GM21576 (cell line): ENCODE data around the gene PSMD10.

Source experiments
- ATAC-seq: cut with Tn5 transposase; IDR thresholded peaks from one replicate; pipeline ENCODE4 v1.9.1; 2021; ENCODE audit warnings: mild to moderate bottlenecking, moderate library complexity; ENCODE audit not compliant: unreplicated experiment

Gene PSMD10

DNA sequence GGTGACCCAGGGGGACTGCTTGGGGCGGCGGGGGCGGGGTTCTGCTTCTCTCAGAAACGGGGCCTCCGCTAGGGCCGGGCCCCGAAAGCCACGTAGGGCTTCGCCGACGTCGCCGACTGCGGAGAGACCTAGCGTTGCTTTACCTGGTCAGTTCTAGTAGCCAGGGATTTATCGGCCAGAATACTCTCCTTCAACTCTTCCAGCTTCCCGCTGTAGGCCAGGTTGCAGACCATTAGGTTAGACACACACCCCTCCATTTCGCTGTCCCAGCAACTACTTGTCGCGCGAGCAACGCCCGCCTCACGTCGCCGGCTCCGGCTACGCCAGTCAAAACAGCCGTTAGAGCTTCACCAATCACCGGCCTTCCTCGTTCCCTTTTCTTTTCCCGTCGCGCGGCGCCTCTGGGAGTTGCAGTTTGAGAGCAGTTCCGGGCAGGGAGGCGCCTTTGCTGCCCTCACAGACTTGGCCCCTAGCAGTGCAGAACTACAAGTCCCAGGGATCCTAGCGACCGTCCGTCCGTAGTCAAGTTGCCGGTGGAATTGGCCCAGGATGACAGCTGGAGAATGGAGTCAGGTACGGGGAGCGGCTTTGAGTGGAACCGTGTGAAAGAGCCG lies at the start of gene PSMD10, which contains the start of gene ATG4A:
Gene PSMD10, minus strand, starts transcription at position 279 of the 614 bp plus-strand sequence. Its CDS starts 22 bp downstream, at position 257.
Gene ATG4A, plus strand, starts transcription at position 515 of the 614 bp plus-strand sequence. Its CDS starts 49 bp downstream, at position 564.
- peak; percentile 97 for ATAC-seq

DNA sequence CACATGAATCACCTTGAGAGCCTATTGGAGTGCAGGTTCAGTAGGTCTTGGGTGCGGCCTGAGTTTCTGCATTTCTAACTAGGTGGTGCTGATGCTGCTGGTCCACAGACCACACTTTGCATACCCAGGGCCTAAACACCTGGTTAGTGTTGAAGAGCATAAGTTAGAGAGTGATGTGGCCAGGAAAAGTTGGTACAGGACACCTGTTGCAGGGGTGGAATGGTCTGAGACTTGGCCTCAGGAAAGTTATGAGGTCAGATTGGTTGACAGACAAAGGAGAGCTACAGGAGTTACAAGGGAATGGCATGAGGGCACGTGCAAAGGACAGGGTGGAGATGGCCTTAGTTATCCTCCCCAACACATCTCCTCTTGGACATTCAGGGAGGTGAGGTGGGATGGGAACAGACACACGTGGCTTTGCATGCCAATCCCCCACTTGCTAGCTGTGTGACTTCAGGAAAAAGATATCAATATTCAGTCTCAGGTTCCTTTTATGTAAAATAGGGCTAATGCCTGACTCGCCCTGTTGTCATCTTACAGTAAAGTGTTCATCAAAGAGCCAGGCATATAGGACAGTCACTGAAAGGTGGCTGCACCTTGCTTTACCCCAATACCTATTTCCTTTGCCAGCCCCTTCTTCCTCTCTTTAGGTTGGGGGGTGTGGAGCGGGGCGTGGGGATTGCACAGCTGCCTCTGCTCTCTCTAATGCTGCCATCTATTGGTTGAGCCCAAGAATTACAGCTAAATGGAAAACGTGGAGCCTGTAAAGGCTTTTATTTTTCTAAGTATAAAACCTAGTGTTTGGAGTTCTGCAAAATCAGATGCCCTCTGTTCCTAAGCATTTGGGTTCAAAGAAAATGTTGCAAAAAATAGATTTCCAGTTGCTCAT lies 47.7 kb upstream of the PSMD10 start:
- no peak for ATAC-seq

- no peak for ATAC-seq
Observed at GRCh38 chrX:108134724-108135123, 43.4 kb upstream of the PSMD10 start.

DNA sequence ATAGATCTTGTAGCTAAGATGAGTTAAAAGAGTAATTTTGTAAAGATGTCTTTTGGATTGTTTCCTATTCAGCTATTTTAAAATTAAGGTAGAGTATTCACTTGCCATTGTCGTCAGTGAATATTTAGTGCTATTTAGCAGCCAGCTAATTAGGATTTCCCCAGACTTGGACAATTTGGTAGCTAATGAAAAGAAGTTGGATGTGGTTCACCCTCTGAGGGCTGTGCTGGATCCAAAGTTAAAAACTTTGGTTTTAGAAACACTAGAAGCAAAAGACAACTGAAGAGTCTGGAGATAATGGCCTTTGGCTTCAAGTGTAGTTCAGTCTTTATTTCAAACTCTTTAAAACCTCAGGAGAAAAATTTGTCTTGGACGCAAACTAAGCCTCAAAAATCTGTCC lies 41.5 kb upstream of the PSMD10 start:
- ATAC-seq = no peak

DNA sequence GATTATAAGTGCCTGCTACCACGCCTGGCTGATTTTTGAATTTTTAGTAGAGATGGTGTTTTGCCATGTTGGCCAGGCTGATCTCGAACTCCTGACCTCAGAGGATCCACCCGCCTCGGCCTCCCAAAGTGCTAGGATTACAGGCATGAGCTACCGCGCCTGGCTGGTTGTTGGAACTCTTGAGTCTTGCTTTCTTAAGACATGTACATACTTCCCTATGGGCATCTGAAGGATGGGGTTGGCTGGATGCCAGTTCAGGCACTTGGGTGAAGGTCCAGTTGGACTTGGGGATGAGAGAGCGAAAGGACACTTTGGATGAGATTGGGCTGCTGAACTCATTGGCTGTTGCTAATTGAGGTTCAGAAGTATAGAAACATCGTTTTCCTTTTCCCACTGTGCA lies 40.7 kb upstream of the PSMD10 start:
- no peak for ATAC-seq

DNA sequence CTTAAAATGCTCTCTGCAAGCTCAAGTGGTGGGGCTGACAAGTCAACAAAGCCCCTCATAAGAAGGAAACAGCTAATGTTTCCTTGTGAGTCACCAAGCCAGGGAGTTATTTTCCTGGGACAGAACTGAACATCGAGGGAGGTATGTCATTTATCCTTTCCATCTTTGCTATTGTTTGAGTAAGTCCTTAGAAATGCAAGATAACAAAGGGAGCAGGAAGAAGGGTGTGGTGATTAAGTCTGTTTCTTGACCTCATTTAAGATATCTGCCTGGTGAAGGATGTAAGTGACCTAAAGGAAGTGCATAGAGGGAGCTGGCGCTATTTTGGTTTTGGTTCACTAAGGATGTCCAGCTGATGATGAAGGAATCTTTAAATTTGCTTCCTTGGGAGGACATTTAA lies 40.1 kb upstream of the PSMD10 start:
- no peak for ATAC-seq

GRCh38 chrX:108130889-108131288 lies 39.5 kb upstream of the PSMD10 start:
- ATAC-seq = no peak

DNA sequence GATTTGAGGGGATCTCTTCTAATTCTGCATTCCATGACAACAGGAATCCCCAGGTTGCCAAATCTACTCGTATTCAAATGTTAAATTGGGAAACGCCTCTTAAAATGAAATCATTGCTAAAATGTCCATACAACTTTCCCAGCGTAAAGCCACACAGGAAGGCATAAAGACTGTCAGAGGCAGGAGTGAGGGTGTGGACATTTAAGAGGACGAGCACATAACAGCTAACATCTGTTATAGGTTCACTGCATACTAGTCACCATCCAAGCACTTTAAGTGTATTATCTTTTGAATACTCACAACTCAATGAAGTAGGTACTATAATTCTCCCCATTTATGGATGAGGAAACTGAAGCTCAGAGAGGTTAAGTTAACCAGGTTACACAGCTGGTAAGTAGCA lies 35.8 kb upstream of the PSMD10 start:
- ATAC-seq = no peak

DNA sequence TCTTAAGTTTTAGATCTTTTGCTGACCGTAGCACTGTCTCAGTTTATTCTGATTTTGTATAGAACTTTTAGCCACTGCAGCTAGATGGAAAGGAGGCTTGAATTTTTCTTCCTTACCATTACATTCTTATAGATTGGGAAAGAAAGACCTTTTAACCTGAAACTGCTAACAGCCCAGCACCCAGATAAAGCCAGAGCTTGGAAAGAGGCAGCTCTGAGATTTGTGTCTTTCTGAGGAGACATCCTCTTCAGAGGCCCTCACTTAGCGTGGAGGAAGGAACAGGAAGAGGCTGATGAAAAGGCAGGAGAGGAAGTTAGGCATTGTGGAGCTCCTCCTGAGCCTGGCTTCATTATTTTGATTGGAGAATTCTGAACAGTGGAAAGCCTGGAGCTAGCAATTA lies 35.3 kb upstream of the PSMD10 start:
- ATAC-seq = no peak

DNA sequence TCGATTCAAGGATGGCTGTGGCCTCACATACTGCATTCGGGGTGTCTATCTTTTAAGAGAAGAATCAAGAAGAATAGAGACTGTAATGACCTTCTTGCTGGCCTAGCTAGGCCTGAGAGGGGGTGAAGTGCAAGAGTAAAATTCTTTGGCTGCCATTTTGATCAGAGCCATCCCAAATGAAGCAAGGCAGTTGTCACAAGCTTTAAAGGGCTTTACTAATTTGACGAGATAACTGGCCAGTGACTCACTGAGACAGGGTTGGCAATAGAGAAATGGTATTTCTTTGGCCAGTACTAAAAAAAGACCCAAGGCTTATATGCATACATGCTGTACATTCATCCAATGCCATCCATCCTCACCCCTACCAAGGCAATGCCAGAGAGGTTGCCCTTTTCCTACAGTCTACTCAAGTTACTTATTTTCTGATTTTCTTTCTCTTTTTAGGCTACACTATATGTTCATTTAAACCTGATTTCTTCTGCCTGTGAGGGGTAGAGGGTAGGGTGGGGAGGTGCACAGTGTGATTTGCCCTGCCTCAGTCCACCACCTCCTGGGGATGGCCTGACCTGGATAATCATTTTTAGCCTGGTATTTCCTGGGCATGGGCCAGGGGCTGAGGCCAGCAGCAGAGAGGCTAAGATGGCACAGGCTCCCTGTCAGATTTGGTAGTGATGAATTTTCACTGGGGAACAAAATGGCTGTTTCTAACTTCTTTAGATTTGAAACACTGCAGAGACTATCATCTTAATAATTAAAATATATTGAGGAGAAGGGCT lies 32.4 kb upstream of the PSMD10 start:
- ATAC-seq = no peak

DNA sequence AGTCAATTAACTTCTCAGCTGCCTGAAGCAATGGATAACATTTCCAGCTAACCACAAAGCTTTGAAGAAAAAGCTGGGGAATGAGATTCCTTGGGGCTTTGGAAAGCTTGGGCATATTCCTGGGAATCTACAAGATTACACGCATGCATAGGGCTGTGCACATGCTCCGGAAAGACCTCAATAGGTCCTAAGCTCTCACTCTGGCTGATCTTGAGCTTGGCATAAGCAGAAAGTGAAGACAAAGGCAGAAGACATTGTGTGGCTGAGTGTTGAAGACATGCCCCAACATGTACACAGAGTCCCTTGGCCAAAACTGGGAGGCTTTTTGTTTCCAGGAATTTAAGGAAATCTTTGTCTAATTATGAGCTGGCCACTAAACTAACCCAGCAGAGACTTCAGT lies 31.4 kb upstream of the PSMD10 start:
- ATAC-seq = no peak

- ATAC-seq = no peak
Observed at GRCh38 chrX:108121291-108121690, 29.9 kb upstream of the PSMD10 start.

DNA sequence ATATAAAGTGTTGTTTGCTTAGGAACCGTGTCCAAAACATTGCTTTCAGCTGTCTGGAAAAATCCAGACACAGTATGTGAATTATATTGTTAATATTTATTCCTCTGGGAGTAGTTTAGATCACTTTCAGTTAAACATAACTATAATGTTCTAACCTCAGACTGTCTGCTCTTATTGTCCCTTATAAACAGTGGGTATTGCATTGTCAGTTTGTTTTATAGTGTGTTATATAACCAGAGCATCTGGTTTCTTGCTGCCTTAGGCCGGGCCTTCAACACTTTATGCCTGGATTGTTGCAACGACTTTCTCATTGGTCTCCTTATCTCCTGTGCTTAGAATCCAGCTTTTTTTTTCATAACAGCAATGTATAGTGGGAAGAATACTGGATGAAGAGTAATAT lies 26.6 kb upstream of the PSMD10 start:
- ATAC-seq = no peak

GRCh38 chrX:108114541-108114940 lies 23.2 kb upstream of the PSMD10 start:
- ATAC-seq = no peak

DNA sequence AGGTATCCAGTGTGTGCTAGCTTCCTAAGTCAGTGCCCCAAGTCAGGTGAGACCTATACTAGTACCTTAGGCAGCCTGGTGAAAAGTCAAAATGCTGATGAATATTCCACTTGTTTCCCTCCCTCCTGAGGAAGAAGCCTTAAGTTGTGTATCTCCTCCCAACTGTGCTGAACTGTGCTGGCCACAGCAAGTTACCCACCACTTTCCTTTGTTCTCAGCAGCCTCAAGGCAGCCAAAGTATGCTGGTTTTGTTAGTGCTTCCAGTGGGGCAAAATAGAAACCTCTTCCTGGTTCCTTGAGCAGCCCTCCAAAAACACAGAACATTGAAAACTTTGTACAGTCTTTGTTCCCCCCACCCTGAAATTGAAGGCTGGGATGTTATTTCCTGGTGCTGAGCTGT lies 14.1 kb upstream of the PSMD10 start:
- no peak for ATAC-seq

GRCh38 chrX:108097380-108097779 lies 6.0 kb upstream of the PSMD10 start:
- ATAC-seq = no peak

DNA sequence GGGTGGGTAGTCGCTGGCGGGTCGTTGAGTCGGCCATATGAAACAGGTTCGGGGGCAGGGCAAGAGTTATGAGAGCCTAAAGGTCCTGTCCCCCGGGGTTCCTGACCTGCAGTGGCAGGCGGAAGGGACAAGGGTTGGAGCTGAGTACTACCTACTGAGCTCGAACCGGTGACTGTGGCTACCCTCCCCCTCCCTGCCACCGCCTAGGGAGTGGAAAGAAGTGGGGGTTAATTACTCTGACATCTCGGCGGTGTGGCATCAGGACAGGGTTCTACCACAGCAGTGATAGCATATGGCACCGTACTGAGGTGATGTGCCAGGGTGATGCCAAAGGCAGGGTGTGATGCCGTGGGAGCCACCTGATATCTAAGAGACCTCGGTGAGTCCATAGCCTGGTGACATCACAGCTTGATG lies 543 bp upstream of the PSMD10 start:
- peak; percentile 41 for ATAC-seq

GRCh38 chrX:108090491-108091263 lies 665 bp downstream of the PSMD10 start:
- no peak for ATAC-seq

GRCh38 chrX:108088511-108088910 lies 2.8 kb downstream of the PSMD10 start:
- ATAC-seq = no peak

- no peak for ATAC-seq
Observed at GRCh38 chrX:108087792-108088191, 3.5 kb downstream of the PSMD10 start.

DNA sequence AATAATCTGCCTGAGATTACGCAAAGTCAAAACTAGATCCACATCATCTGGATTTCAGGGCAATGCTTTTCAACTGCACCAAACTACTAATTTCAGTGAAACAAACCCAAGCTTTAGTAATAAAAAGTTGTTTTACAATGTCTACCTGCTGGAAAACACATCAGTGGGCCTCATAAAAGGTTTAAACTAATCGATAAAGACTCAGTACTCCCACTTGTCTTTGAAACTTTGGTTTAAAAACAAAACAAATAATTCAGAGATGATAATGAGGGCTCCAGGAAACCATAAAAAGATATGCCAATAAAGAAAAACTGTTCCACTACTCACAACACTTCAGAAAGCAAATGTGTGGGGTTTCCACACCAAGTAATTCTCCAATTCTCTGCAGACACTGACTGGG lies 10.2 kb downstream of the PSMD10 start:
- ATAC-seq = no peak
